ENCODE results near the gene KATNB1.

Gene KATNB1

GRCh38 chr16:57797526-57798266, 62.1 kb downstream of the KATNB1 start:
- DNase-seq, result peak; percentile 46 to 73 (median 55)

- DNase-seq, result peak in 1 of 3 experiments; percentile 21
Observed at GRCh38 chr16:57798267-57798810, 62.8 kb downstream of the KATNB1 start.

GRCh38 chr16:57798953-57799599, 63.5 kb downstream of the KATNB1 start:
- DNase-seq, result peak; percentile 52 to 82 (median 60)

- DNase-seq, result peak in 1 of 3 experiments; percentile 17
Observed at GRCh38 chr16:57799600-57800199, 64.1 kb downstream of the KATNB1 start.

GRCh38 chr16:57800200-57801097, 64.9 kb downstream of the KATNB1 start:
- no peak for DNase-seq

GRCh38 chr16:57801098-57801808, 65.7 kb downstream of the KATNB1 start:
- DNase-seq, result peak in 2 of 3 experiments; percentile 17 to 53

GRCh38 chr16:57801809-57802340, 66.3 kb downstream of the KATNB1 start:
- DNase-seq, result peak; percentile 14 to 61 (median 53)

- DNase-seq, result peak; percentile 42 to 82 (median 74)
Observed at GRCh38 chr16:57802341-57803133, 67.0 kb downstream of the KATNB1 start, which contains the start of gene KIFC3. Gene KIFC3, minus strand, starts transcription at chr16:57802491. Its CDS starts 4,248 bp downstream, at chr16:57798243.

GRCh38 chr16:57803134-57803990, 67.8 kb downstream of the KATNB1 start:
- peak in 1 of 3 experiments; percentile 28 for DNase-seq

- DNase-seq, result no peak
Observed at GRCh38 chr16:57804111-57804837, 68.7 kb downstream of the KATNB1 start.

- no peak for DNase-seq
Observed at GRCh38 chr16:57805176-57805575, 69.6 kb downstream of the KATNB1 start.

Measured in NCI-H1417 (cell line).